Activated CD4-positive, CD25-positive, alpha-beta regulatory T cell (primary cell): ENCODE data around the gene DCC.

Experiments
- DNase-seq, 4 experiments: peaks; one replicate each; lab custom pipeline; 2025; lab: John Stamatoyannopoulos, UW

The DCC gene

DNA sequence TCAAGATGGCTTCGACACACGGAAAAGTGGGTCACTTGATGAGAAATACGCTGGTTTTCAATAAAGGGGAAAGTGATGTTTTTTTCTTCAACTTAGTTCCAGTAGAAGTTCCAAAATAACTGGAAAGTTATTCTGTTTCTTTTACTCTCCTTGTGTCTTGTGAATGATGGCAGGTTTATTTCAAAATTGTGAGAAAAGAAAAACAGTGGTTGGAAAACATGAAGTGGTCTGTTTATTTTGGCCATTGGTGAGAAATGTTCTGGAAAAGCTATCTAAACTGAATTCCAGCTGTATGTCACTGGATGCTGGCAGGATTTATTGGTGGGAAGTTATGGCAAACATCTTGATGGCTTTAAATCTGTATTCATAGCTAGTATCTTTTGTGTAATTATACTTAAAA lies 484.1 kb downstream of the DCC start:
- no peak for DNase-seq

DNA sequence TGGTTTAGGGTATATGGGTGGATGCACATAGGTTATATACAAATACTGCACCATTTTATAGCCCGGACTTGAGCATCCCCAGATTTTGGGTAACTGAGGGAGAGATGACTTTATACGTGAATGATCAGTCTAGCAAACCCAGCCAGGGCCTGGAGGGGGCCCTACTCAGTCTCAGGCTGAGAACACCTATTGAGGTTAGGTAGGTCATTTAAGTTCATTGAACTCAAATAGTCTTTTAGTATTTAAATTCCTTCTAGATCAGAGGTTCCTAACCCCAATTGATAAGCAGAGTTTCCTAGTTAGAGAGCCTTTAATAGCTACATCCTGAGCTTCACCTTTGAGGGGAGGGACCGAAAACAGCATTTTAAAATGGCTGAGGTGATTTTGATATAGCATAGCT lies 487.0 kb downstream of the DCC start:
- no peak for DNase-seq

DNA sequence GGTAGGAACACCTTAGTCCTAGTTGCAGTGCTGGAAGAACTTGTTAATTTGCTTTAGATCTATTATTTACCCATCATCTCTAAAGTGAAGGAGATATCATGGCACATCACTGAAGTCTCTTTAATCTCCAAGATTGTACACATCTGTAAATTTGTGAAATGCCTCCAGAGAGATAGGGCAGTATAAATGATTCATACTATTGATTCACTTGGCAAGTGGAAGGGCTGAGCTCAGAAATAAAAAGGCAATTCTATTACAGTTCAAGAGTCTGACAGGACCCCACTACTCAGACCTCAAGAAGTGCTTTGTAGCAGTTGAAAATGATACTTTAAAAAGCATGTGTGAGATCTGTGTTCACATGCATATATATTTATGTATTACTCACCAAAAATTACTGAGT lies 489.3 kb downstream of the DCC start:
- no peak for DNase-seq

DNA sequence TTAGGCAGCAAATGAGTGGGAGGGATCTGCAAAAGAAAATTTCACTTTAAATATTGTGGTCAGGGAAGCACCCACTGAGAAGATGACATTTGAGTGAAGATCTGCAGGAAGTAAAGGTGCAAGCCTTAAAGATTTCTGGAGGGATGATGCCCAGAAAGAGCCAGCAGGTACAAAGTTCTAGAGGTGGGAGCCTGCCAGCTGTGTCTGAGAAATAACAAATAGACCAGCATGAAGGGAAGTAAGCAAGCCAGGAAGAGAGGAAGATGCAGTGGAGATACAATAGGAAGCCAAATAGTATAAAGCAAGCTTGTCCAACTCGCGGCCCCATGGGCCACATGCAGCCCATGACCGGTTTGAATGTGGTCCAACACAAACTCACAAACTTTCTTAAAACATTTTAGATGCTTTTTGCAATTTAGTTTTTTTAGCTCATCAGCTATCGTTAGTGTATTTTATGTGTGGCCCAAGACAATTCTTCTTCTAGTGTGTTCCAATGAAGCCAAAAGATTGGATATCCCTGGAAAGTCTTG lies 489.9 kb downstream of the DCC start:
- DNase-seq = no peak

DNA sequence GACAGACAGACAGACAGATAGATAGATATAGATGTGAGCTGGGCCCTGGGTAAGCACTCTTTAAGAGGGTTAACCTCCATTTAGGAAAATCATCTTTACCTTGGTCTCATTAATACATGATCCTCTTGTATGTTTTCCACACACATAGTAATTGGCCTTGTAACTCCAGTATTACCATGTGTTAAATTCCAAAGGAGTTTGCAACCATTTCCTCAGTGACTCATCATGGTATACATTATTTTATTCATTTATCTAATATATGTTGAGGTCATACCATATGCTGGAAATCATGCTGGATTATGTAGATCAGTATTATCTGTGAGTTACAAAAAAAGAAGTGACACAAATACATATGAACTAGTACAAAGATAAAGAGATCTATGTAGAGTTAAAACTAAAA lies 504.3 kb downstream of the DCC start:
- no peak for DNase-seq

DNA sequence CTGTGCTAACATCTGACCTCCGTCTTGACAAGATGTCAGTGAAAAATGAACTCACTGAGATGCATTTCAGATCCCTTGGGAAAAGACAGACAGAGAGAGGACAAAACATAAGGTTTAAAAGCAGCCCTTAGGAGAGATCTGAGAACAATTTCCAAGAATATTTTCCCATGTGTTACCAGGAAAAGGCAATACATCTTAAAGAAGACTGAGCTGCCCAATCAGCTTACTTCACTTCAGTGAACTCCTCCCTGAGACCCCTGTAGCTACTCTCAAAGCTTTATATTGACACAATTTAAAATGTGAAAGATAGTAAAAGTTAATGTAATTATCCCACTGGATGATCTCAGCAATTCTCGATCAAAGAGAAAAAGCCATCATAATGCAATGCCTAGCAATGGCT lies 505.0 kb downstream of the DCC start:
- no peak for DNase-seq

DNA sequence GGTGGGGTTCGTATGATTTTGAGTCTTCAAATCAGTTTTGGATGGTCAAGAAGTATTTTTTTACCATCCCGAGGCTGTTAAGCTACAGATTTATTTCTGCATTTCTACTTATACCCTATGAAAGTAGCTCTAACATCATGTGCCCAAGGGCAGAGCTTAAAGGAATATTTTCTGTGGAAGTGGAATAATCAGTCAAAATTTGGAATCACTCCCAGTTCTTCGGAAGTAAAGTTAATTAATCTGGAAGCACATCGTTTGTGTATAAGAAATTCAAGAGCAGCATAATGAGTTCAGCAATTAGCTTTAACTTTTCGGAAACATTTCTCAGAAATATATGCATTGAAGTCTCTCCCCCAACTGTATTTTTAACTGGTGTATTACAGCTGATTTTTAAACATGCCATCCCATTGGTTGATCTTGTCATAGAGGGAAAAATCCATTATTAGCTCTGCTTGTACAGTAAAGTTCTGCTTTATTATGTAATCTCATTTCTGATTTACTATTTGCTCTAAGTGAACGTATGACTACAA lies 510.1 kb downstream of the DCC start:
- DNase-seq = no peak

DNA sequence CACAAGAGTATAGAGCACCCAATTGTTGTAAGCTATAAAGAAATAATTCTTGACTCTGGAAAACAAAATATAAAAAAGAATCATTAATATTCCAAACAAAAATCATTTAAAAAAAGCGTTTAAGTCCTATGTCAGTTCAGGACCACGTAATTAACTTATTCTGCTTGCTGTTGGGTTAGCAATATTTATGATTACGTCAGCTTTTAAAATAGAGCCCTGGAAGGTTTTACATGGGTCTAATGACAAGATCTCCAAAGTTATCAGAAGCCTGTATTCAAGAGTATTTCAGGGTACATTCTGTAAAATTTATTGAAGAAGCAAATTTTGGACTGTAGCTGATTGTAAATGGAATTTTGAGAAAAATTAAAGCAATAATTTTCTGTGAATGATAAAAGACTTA lies 521.6 kb downstream of the DCC start:
- DNase-seq = no peak

DNA sequence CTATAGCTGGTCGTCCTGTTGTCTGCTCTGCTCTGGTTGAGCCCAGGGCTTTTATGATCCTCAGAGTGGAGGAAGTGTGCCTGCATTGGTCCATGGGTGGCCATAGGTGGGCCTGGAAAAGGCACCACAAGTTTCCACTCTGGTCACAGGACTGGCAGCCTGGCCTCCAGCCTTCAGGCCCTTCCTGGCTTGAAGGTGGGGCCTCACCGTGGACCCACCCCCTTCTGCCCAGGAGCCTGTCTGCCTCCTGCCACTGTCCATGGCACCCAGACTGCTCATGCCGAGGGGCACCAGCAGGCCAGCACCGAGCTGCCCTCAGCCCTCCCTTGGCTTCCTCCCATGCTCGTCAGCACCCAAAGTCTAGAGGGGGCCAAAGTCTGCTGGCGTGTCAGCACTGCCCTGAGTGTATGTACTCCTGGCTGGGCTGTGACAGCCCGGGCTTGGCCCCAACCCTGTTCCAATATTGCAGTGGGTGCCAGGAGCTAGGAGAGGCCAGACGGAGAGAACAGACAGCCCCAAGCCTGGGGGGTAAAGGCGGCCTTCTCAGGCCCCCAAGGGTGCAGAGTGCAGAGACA lies 529.4 kb downstream of the DCC start:
- no peak for DNase-seq

DNA sequence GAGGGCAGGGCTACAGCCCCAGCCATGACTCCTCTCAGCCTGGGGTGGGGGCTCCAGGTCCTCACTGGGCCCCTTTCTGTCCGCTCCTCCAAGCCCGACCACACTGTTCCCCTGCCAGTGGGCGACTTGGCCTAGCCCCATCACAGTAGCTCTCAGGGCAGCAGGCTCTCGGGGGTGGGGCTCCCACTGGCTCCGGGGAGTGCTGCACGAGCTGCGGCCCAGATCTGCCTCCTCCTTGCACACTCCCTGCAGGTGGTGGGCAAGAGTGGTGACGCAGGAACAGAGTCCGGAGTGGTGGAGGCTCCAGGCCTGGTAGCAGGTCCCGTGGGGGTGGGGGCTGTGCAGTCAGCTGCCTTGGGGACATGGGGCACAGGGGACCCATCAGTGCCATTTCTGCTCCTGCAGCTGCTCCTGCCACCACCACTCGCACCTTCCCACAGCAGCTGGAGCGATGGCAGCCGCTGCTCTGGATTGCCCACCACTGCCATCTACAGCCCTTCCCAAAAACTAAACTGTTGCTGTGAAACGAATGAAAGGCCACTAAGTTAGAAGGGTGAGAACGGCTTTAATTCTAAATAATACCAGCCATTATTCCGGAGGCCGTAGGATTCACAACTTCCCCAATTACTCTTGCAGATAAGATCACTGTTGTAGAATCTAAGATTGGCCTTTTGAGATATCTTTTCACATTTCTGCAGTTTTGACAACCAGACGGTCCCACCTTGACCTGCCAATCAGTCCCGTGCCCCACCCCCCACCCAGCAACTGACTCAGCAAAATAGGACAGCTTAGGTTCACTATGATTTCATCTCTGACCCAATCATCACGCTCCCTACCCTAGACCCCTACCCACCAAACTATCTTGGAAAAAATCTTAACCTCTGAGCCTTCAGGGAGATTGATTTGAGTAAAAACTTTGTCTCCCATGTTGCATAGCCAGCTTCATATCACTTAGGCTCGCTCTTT lies 530.2 kb downstream of the DCC start:
- no peak for DNase-seq

DNA sequence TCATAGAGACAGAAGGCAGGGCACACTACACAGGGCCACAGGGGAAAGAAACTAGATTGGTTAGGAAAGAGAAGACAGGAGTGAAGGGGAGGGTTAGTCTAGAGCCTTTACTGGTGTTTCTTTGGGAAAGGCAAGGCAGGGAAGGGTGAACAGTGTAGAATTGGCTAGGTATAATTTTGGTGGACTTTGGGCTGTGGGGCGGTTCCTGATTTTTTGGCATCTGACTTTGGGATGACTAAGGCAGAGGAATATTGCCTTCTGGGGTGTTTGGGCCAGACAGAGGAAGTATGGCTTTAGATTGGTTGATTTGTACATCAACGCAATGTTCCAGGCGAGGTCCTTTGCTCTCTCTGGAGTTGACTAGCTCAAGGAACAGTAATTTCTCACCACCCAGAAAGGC lies 534.8 kb downstream of the DCC start:
- DNase-seq = no peak

DNA sequence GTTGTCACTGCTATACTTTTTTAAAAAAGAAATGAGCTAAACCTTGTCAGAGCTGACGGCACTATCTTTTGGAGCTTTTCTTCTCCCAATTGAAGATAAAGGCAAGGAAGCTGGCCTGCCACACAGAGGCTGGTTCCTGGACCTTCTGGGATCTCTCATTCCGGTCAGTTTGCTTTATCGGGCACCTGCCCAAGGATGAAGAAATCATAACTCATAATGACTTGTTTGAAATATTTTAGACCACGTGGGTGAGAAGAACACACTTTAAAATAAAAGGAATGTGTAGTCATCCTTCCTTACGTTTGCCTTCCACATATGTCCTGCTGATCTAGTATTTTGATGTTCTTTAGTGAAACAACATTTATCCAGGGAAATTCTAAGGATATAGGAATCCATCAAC lies 535.7 kb downstream of the DCC start:
- DNase-seq = no peak

DNA sequence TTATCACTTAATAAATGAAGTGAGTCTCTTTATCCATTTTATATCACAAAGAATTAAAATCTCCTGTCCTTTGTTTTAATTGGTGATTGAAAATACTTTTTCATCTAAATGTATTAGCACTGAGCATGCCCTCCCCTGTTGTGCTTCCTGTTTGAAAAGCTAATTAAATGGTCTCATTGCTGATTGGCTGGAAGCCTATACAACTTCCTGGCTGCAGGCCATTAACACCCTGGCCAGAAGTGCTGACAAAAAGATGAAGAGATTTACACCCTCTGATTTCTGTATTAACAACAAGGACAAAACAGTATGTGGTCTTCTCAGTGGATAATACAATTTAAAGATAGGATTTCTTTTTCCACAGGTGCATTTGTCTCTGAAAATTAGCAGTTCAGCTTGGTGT lies 548.0 kb downstream of the DCC start:
- DNase-seq = no peak

DNA sequence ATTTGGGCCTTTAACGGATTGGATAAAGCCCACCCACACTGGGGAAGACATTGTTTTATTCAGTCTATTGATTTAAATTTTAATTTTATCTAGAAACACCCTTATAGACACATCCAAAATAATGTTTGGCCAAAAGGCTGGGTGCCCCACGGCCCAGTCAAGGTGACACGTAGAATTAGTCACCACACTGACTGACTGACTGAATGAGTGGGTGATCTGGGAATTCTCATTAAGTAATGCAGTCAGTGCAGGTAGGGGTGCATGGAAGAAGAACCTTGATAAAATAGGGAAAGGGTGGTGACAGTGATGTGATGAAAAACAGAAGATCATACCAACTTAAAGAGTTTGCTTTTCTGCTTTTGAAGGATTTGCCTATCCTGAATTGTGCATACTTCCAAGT lies 554.8 kb downstream of the DCC start:
- no peak for DNase-seq

DNA sequence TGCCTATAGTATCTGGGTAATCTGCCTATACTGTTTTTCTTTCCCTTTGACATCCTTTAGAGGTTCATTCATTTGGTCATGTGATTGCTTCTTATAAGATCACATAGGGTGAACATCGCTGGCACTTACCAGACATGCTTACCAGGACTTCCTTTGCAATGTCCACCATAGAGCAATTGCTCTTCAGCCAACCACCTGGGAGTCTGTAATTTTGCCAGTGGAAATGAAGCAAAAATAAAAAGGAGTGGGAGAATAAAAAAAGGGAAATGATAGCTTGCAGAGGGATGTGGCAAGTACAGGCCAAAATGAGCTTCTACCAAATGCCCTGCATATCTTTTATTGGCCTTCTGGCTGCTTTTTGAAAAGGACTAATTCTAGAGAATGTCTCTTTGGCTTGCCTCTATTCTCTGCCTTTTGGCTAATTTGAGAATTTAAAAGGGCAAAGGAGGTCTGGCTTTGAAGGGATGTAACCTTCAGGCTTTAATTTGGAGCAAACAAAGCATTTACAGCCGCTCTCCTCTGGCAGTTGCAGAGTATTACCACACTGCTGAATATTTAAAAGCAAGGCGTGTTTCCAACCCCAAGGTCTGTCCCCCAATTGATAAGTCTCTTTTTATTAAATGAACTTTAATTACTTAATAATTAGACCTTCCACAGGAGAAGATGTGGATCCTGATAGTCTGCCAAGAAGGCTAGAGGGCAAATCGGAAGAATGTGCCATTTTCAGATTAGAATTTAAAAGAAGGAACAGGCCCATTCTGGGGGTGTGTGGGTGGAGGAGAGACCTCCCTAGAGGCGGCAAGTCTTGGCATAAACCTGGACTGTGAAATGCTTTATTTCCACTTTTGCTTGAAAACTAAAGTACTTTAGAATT lies 557.9 kb downstream of the DCC start:
- no peak for DNase-seq

DNA sequence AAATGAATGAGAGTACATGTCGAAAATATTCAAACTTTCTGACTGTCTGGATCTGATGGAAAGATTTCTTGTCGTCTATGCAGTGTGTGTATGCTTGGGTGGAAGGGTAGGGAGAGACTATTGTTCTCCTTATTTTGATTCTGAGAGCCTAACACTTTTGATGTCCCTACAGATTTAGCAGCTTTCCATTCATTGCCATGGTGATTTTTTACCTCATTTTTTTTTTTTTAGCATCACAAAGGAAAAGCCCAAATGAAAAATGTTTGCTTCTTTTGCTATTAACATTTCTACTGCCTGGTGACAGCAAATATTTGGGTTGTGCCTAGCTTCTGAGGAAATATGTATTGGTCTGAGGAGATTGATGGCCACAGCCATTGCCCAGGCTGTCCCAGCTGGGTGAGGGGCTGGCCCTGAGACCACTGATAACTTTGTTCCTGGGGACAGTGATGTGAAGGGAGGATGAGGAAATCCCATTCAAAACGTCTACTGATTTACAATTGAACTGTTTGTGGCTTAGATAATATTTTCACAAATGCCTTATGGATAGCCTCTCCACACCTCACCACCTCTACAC lies 558.6 kb downstream of the DCC start:
- DNase-seq = no peak

DNA sequence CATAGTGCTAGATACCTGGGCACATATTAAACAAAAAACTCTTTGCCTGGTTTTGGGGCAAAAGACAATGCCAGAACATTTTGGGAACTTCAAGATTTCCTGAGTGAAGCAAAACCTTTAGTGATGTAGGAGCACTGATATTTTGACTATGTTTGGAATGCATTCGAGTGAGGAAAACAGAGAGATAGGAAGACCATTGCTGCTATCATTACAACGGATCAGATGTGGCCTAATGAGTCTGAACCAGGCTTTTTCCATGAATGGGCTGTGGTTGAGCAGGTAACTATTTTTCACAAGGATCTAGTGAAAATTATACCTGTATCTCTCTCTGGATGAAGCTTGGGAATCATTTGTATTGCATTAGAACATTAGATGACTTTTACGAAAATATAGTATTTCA lies 562.2 kb downstream of the DCC start:
- DNase-seq = no peak

DNA sequence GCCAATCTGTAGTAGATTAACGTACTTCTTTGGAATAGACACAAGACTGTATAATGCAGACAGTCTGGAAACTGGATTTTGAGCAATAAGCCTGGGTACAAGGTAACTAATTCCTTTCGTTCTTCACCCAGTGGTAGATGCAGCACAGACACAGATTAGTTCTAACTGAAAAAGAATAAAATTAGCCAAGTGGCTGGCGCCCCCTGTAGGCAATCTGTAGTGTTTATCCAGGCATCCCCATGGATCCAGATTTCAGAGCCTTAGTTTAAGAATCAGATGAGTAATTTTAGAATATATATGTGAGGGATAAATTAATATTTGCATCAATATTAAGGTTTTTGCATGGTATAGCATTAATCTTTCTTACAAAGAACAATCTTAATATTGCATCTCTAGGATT lies 563.9 kb downstream of the DCC start:
- no peak for DNase-seq

DNA sequence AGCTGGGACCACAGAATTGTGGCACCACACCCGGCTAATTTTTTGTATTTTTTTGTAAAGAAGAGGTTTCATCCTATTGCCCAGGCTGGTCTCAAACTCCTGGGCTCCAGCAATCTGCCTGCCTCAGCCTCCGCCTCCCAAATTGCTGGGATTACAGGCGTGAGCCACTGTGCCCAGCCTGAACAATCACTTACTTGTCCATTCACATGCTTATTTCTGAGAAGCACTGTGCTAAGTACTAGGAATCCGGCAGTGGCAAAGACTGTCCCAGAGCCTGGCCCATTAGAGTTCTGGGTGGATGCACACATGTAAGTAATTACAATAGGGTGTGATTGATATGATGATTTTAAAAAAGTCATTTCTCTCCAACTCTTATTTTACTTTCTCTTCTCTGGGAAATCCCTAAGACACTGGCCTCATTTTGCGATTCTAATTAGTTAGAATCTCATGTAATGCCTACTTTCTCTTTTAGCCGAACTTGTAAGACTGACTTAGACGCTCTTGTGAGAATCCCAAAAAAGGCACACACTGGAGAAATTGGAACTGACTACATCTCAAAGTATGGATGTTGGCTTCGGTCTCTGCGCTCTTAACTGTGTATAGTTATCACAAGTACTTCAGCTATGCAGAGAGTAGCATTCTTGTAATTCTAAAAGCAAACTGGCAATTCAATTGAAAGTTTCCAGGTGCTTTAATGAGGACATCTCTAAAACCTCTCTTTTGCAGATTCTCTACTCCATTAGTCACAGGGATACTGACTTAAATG lies 567.7 kb downstream of the DCC start:
- DNase-seq = no peak

DNA sequence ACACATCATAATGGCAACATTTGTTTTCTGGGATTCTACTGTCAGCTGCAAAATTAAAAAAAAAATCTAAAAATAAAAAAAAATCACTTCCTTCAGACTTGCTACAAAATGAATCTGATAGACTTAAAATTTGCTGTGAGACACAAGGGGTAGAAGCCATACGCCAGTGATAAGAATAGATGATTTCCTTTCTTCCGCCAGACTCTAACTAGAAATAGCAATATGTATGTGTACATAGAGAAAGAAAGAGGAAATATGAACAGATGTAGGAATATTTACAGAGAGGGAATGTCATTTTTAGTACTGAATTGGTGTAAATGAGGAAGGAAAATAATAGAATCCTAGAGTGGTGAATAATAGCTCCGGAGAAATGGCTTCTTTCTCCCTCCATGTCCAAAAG lies 574.2 kb downstream of the DCC start:
- no peak for DNase-seq

DNA sequence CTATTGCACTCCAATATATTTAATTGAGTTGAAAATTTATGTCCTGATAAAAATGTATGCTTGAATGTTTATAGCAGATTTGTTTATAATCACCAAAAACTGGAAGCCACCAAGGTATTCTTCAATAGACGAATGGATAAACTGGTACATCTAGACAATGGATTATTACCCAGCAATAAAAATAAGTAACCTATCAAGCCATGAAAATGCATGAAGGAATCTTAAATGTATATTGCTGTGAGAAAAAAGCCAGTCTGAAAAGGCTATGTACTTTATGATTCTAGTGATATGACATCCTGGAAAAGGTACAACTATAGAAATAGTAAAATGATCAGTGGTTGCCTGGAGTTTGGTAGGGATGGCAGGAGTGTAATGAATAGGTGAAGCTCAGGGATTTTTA lies 580.7 kb downstream of the DCC start:
- DNase-seq = no peak
